ENCODE results near the gene ARL3. TPM values are rescaled to one million over a fixed set of nuclear protein-coding genes. Genes with fewer than 3 reads are reported as not detected.
A peak's percentile ranks its signal among the peaks of the same experiment; 100 is the strongest.

Gene ARL3
- total and polyA plus RNA-seq, 2 donors (not counting 1 experiment from before 2014, with no cell fraction given) = 10.6 to 22.9 TPM

DNA sequence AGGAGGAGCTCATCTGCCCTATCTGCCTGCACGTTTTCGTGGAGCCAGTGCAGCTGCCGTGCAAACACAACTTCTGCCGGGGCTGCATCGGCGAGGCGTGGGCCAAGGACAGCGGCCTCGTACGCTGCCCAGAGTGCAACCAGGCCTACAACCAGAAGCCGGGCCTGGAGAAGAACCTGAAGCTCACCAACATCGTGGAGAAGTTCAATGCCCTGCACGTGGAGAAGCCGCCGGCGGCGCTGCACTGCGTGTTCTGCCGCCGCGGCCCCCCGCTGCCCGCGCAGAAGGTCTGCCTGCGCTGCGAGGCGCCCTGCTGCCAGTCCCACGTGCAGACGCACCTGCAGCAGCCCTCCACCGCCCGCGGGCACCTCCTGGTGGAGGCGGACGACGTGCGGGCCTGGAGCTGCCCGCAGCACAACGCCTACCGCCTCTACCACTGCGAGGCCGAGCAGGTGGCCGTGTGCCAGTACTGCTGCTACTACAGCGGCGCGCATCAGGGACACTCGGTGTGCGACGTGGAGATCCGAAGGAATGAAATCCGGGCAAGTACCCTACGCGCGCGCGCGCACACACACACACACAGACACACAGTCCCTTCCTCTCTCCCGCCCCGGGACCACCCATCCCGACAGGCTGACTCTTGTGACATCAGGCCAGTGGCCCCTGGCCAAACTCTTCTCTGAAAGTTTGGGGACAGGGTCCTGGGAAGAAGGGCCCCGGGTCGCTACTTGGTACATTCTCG is 69.4 kb downstream of the ARL3 start:
- peaks cover 51% of the 10 kb centered on the region for H3K79me2 ChIP-seq (ENCODE audit: control insufficient read depth, insufficient read depth, low read length)

GRCh38 chr10:102644066-102644645 is 70.0 kb downstream of the ARL3 start, which contains the start of gene TRIM8:
TSS of gene TRIM8 (plus strand) at chr10:102644479. CDS start at chr10:102644618, 139 bp downstream.
- Histone ChIP-seq H2AFZ (ENCODE audit: low read length) (no peak within 1 kb of the TSS), H3K36me3 (ENCODE audit: control insufficient read depth, insufficient read depth, low read length) (peaks cover 11% of the 10 kb centered on the region), H3K27me3 (ENCODE audit: control insufficient read depth, insufficient read depth, low read length) (no peaks in the 10 kb centered on the region), H4K20me1 (ENCODE audit: control insufficient read depth, extremely low read depth, insufficient read depth, low read length) (peaks cover 2% of the 10 kb centered on the region), H3K4me1 (ENCODE audit: control insufficient read depth, extremely low read depth, insufficient read depth, low read length) (peaks cover 18% of the 10 kb centered on the region), H3K27ac (ENCODE audit: insufficient read depth, low read length) (peak within 1 kb of the TSS; percentile 94), H3K4me3 (replicated peaks in 1 of 4; ENCODE audit: control extremely low read depth in 1 of 4, insufficient read depth in 1 of 4, low read depth in 3 of 4, low read length in 4 of 4) (peak within 1 kb of the TSS; percentile 81 to 98 (median 90)), H3K79me2 (ENCODE audit: control insufficient read depth, insufficient read depth, low read length) (peaks cover 45% of the 10 kb centered on the region), H3K4me2 (ENCODE audit: extremely low read depth, insufficient read depth, low read length) (peak within 1 kb of the TSS; percentile 79), H3K9ac (ENCODE audit: insufficient read depth, low read length) (peak within 1 kb of the TSS; percentile 90), H3K9me3 (ENCODE audit: control insufficient read depth, insufficient read depth, low read depth, low read length) (no peaks in the 10 kb centered on the region)
- DNase-seq (ENCODE audit: low read depth in 2 of 2) = peak in 1 of 2 donors; percentile 45
- no peak for TF ChIP-seq EZH2 (IDR thresholded peaks at IDR 0.05; ENCODE audit: low read length, missing control alignments)

More for the DNA sequence above, 69.4 kb downstream of the ARL3 start:
- H3K4me2 ChIP-seq (ENCODE audit: extremely low read depth, insufficient read depth, low read length) = peak overlapping the region; percentile 79
- H3K36me3 ChIP-seq (ENCODE audit: control insufficient read depth, insufficient read depth, low read length) = peaks cover 11% of the 10 kb centered on the region
- peak overlapping the region; percentile 90 for H3K9ac ChIP-seq (ENCODE audit: insufficient read depth, low read length)
- H3K4me1 ChIP-seq (ENCODE audit: control insufficient read depth, extremely low read depth, insufficient read depth, low read length) = peaks cover 25% of the 10 kb centered on the region
- H3K4me3 ChIP-seq (replicated peaks in 1 of 4; ENCODE audit: control extremely low read depth in 1 of 4, insufficient read depth in 1 of 4, low read depth in 3 of 4, low read length in 4 of 4) = peak overlapping the region; percentile 81 to 98 (median 90)
- H2AFZ ChIP-seq (ENCODE audit: low read length) = no peak overlapping the region
- peak overlapping the region; percentile 94 for H3K27ac ChIP-seq (ENCODE audit: insufficient read depth, low read length)
- TF ChIP-seq, protein P1, sequence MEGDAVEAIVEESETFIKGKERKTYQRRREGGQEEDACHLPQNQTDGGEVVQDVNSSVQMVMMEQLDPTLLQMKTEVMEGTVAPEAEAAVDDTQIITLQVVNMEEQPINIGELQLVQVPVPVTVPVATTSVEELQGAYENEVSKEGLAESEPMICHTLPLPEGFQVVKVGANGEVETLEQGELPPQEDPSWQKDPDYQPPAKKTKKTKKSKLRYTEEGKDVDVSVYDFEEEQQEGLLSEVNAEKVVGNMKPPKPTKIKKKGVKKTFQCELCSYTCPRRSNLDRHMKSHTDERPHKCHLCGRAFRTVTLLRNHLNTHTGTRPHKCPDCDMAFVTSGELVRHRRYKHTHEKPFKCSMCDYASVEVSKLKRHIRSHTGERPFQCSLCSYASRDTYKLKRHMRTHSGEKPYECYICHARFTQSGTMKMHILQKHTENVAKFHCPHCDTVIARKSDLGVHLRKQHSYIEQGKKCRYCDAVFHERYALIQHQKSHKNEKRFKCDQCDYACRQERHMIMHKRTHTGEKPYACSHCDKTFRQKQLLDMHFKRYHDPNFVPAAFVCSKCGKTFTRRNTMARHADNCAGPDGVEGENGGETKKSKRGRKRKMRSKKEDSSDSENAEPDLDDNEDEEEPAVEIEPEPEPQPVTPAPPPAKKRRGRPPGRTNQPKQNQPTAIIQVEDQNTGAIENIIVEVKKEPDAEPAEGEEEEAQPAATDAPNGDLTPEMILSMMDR (conservative IDR thresholded peaks at IDR 0.05 in 1 of 2, IDR thresholded peaks at IDR 0.05 in 1 of 2; ENCODE audit: low read depth in 1 of 2, low read length in 2 of 2) = peak; percentile 33 to 41
- no peak for TF ChIP-seq EZH2 (IDR thresholded peaks at IDR 0.05; ENCODE audit: low read length, missing control alignments)
- H3K9me3 ChIP-seq (ENCODE audit: control insufficient read depth, insufficient read depth, low read depth, low read length) = no peaks in the 10 kb centered on the region
- no peaks in the 10 kb centered on the region for H3K27me3 ChIP-seq (ENCODE audit: control insufficient read depth, insufficient read depth, low read length)
- peaks cover 2% of the 10 kb centered on the region for H4K20me1 ChIP-seq (ENCODE audit: control insufficient read depth, extremely low read depth, insufficient read depth, low read length)
- DNase-seq (ENCODE audit: low read depth in 2 of 2) = peak; percentile 70 to 73

- H3K9me3 ChIP-seq (ENCODE audit: control insufficient read depth, insufficient read depth, low read depth, low read length) = no peaks in the 10 kb centered on the region
Observed at GRCh38 chr10:102643336-102644065, 70.7 kb downstream of the ARL3 start.

More at GRCh38 chr10:102643336-102644065, 70.7 kb downstream of the ARL3 start:
- no peak overlapping the region for H2AFZ ChIP-seq (ENCODE audit: low read length)
- H3K27me3 ChIP-seq (ENCODE audit: control insufficient read depth, insufficient read depth, low read length) = no peaks in the 10 kb centered on the region
- peak overlapping the region; percentile 90 for H3K9ac ChIP-seq (ENCODE audit: insufficient read depth, low read length)
- peak overlapping the region; percentile 66 to 97 (median 76) for H3K4me3 ChIP-seq (replicated peaks in 1 of 4; ENCODE audit: control extremely low read depth in 1 of 4, insufficient read depth in 1 of 4, low read depth in 3 of 4, low read length in 4 of 4)
- H4K20me1 ChIP-seq (ENCODE audit: control insufficient read depth, extremely low read depth, insufficient read depth, low read length) = peaks cover 2% of the 10 kb centered on the region
- TF ChIP-seq, protein P1 (conservative IDR thresholded peaks at IDR 0.05 in 1 of 2, IDR thresholded peaks at IDR 0.05 in 1 of 2; ENCODE audit: low read depth in 1 of 2, low read length in 2 of 2) = no peak
- no peak for TF ChIP-seq EZH2 (IDR thresholded peaks at IDR 0.05; ENCODE audit: low read length, missing control alignments)
- H3K79me2 ChIP-seq (ENCODE audit: control insufficient read depth, insufficient read depth, low read length) = peaks cover 38% of the 10 kb centered on the region
- H3K4me1 ChIP-seq (ENCODE audit: control insufficient read depth, extremely low read depth, insufficient read depth, low read length) = peaks cover 11% of the 10 kb centered on the region
- peak overlapping the region; percentile 8 for H3K4me2 ChIP-seq (ENCODE audit: extremely low read depth, insufficient read depth, low read length)
- DNase-seq (ENCODE audit: low read depth in 2 of 2) = peak; percentile 75 to 76
- H3K36me3 ChIP-seq (ENCODE audit: control insufficient read depth, insufficient read depth, low read length) = peaks cover 10% of the 10 kb centered on the region
- H3K27ac ChIP-seq (ENCODE audit: insufficient read depth, low read length) = peak overlapping the region; percentile 94
